SU-DHL-6 (cell line): Measurements from ENCODE around the gene MAGI3.
"Not testable (repeated sequence)": the region's sequence is repeated elsewhere in the genome, so short reads cannot be mapped to it uniquely, and the experiment has no call there.

ENCODE experiments used
- H2AFZ ChIP-seq: fragments of 200-600 bp; sonication (generic); 2 replicates; pipeline ENCODE4 v1.6.1; 2014; ENCODE audit warnings: low read depth, mild to moderate bottlenecking, moderate library complexity, mixed read lengths, antibody characterized with exemption, low read length; ENCODE audit not compliant: severe bottlenecking
- H3F3A ChIP-seq: fragments of 200-600 bp; shearing (Covaris generic); 2 replicates; pipeline ENCODE4 v1.6.0; 2016; ENCODE audit warnings: antibody characterized with exemption, mild to moderate bottlenecking; ENCODE audit not compliant: insufficient read depth
- H3K27ac ChIP-seq: fragments of 200-600 bp; sonication (generic); 2 replicates; pipeline ENCODE4 v1.5.1; 2016; ENCODE audit warnings: low read depth, mild to moderate bottlenecking, low read length, moderate library complexity, mixed read lengths
- H3K27me3 ChIP-seq: fragments of 200-600 bp; sonication (generic), shearing (Covaris generic); 2 replicates; pipeline ENCODE4 v1.6.0; 2014; ENCODE audit warnings: mild to moderate bottlenecking, low read length
- H3K36me3 ChIP-seq: fragments of 200-600 bp; sonication (generic); 2 replicates; pipeline ENCODE4 v1.6.1; 2014; ENCODE audit warnings: mild to moderate bottlenecking, low read length, mixed read lengths
- H3K4me2 ChIP-seq: fragments of 300-600, 200-600 bp; shearing (Covaris generic), sonication (generic); 2 replicates; pipeline ENCODE4 v1.6.0; 2014; ENCODE audit warnings: low read length, low read depth, mild to moderate bottlenecking; ENCODE audit not compliant: poor library complexity, severe bottlenecking
- H3K4me3 ChIP-seq: fragments of 200-600 bp; sonication (generic); 2 replicates; pipeline ENCODE4 v1.5.1; 2014; ENCODE audit warnings: antibody characterized with exemption, low read length, mild to moderate bottlenecking, mixed read lengths; ENCODE audit not compliant: insufficient read depth, poor library complexity, severe bottlenecking
- H3K79me2 ChIP-seq: fragments of 200-600 bp; sonication (generic); 2 replicates; pipeline ENCODE4 v1.6.1; 2014; ENCODE audit warnings: mild to moderate bottlenecking, low read length, moderate library complexity; ENCODE audit not compliant: insufficient read depth
- H3K9ac ChIP-seq: fragments of 200-600 bp; sonication (generic); 2 replicates; pipeline ENCODE4 v1.7.0; 2014; ENCODE audit warnings: mild to moderate bottlenecking, low read length
- H3K9me2 ChIP-seq: fragments of 200-600 bp; sonication (generic); replicated peaks from 2 replicates; pipeline ENCODE4 v1.6.1; 2014; ENCODE audit warnings: low read length; ENCODE audit not compliant: insufficient read depth
- H3K9me3 ChIP-seq: fragments of 200-600 bp; sonication (generic); 2 replicates; pipeline ENCODE4 v1.6.1; 2014; ENCODE audit warnings: low read length, mixed read lengths; ENCODE audit not compliant: insufficient read depth
- H4K20me1 ChIP-seq: fragments of 200-600 bp; sonication (generic); 2 replicates; pipeline ENCODE4 v1.6.1; 2014; ENCODE audit warnings: low read depth, mild to moderate bottlenecking, antibody characterized with exemption, low read length, moderate library complexity, mixed read lengths
- CTCF ChIP-seq: fragments of 200-600 bp; sonication (generic); IDR thresholded peaks from one replicate; pipeline ENCODE4 v1.5.1; 2017; ENCODE audit warnings: antibody characterized with exemption, mild to moderate bottlenecking, low read length, moderate library complexity; ENCODE audit not compliant: insufficient read depth, poor library complexity, severe bottlenecking
- EZH2phosphoT487 ChIP-seq: fragments of 200-600 bp; sonication (generic), shearing (Covaris generic); conservative IDR thresholded peaks from 2 replicates; pipeline ENCODE4 v1.6.1; 2018; ENCODE audit warnings: mild to moderate bottlenecking, antibody characterized with exemption, low read length, moderate library complexity, mixed read lengths

The MAGI3 gene

GRCh38 chr1:113701429-113701828 is 311.1 kb downstream of the MAGI3 start:
- Histone ChIP-seq H3F3A (peaks cover 4% of the 10 kb centered on the region), H3K4me2 (no peak overlapping the region), H2AFZ (no peak overlapping the region), H4K20me1 (no peaks in the 10 kb centered on the region), H3K27ac (no peak overlapping the region), H3K36me3 (peaks cover 25% of the 10 kb centered on the region), H3K79me2 (no peaks in the 10 kb centered on the region), H3K4me3 (no peak overlapping the region), H3K27me3 (no peaks in the 10 kb centered on the region), H3K9me2 (no peaks in the 10 kb centered on the region), H3K9ac (no peak overlapping the region), H3K9me3 (no peaks in the 10 kb centered on the region)
- TF ChIP-seq EZH2phosphoT487 (no peak), CTCF (no peak)

- Histone ChIP-seq H3K36me3 (peaks cover 20% of the 10 kb centered on the region; the same call in 1 of the 2 replicates), H3K27ac (no peak overlapping the region), H3K4me2 (no peak overlapping the region), H3K9me3 (peaks cover 7% of the 10 kb centered on the region; the same call in 1 of the 2 replicates), H3K9me2 (no peaks in the 10 kb centered on the region), H4K20me1 (no peaks in the 10 kb centered on the region), H3K79me2 (no peaks in the 10 kb centered on the region), H3F3A (no peaks in the 10 kb centered on the region), H3K27me3 (no peaks in the 10 kb centered on the region), H3K4me3 (no peak overlapping the region), H3K9ac (no peak overlapping the region), H2AFZ (no peak overlapping the region)
- no peak for TF ChIP-seq EZH2phosphoT487
- TF ChIP-seq CTCF = no peak
These were observed 324.4 kb downstream of the MAGI3 start for GRCh38 chr1:113714606-113715269.

- not testable (repeated sequence) for H2AFZ ChIP-seq, H3K9ac ChIP-seq, H3K4me3 ChIP-seq, H3F3A ChIP-seq, H3K79me2 ChIP-seq, H3K9me3 ChIP-seq, H3K9me2 ChIP-seq, H3K4me2 ChIP-seq, H4K20me1 ChIP-seq, H3K27ac ChIP-seq, H3K27me3 ChIP-seq
- H3K36me3 ChIP-seq = peaks cover 28% of the 10 kb centered on the region
These were observed 327.2 kb downstream of the MAGI3 start for GRCh38 chr1:113717506-113717905.

GRCh38 chr1:113718621-113719020 is 328.3 kb downstream of the MAGI3 start:
- not testable (repeated sequence) for H4K20me1 ChIP-seq, H2AFZ ChIP-seq, H3K9me2 ChIP-seq, H3K9ac ChIP-seq, H3K4me3 ChIP-seq, H3K27me3 ChIP-seq, H3K27ac ChIP-seq, H3K79me2 ChIP-seq, H3F3A ChIP-seq, H3K4me2 ChIP-seq, H3K9me3 ChIP-seq
- H3K36me3 ChIP-seq = peaks cover 28% of the 10 kb centered on the region
